GM19324 (cell line): Measurements from ENCODE around the gene OPALIN.

Experiments used
- ATAC-seq: cut with Tn5 transposase; IDR thresholded peaks from one replicate; pipeline ENCODE4 v1.9.1; 2021; ENCODE audit warnings: mild to moderate bottlenecking, moderate library complexity; ENCODE audit not compliant: unreplicated experiment, low FRiP score

The OPALIN gene, protein sequence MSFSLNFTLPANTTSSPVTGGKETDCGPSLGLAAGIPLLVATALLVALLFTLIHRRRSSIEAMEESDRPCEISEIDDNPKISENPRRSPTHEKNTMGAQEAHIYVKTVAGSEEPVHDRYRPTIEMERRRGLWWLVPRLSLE

DNA sequence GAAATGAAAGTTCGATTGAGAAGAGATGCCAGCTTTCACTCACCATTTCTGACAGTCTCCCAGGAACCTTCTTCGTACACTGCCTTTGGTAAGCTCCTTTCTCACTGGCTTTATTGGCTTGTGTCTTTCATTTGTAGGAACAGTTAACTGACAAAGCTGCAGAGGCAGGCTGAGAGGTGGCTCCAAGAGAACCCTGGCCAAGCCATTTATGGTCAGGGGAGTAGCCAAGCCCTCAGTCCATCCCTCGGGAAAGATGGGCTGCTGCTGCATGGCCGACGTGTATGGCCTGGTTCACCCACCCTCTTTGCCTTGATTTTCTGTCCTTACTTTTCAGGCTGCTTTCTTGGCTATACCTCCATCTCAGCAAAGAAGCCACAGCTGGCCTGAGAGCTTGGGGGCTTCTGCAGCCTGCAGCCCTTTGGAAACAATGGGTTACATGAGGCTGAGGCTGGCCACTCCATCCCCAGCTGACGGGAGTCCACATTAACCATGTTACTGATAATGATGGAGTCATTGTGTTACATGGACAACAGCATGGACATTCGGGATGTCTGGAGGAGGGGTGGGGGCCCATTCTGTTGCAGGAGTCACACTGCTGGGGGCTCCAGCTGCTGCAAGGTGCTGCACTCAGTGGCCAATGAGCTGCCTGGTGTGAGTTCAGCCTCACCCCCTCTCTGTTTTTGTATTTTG, at the start of gene OPALIN:
TSS of gene OPALIN (minus strand) at position 152 of the 690 bp plus-strand sequence. CDS start at position 46, 106 bp downstream.
- ATAC-seq: no peak

DNA sequence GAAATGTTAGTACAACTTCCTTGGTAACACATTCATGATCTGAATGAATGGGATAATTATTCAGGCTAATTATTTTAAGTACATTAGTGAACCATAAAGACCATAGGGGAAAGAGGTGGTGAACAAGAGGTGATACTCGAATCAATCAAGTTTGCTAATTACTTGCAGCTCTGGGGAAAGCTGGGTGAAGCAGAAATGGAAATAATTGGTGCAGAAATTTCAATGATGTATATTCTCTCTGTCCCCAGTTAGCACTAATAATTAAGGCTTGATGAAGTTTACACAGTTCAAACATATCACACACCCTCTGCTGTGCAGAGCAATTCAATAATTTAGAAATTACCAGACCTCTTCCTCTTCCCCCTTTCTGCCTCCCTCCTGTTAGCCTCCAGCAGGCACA, 49.4 kb upstream of the OPALIN start:
- no peak for ATAC-seq

DNA sequence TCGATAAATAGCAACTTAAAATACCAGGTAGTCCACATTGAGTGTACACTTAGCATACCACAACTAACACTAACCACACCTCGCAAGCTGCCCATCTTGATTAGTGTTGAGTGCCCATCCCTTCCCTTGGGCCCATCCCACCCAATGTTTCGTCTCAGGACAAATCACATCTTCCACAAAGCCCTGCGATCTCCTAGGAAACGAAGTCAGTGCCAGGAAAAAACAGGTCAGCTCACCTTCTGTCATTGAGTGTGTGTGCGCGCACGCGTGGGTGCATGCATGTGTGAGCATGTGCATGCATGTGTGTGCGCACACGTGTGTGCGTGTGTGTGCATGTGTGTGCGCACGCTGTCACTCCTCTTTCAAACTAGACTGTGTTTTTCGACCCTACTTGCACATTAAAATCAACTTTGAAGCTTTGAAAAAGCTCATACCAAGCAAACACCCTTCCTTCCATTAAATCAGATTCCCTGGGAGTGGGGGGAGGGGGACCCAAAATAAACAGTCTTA, 48.8 kb upstream of the OPALIN start:
- no peak for ATAC-seq

DNA sequence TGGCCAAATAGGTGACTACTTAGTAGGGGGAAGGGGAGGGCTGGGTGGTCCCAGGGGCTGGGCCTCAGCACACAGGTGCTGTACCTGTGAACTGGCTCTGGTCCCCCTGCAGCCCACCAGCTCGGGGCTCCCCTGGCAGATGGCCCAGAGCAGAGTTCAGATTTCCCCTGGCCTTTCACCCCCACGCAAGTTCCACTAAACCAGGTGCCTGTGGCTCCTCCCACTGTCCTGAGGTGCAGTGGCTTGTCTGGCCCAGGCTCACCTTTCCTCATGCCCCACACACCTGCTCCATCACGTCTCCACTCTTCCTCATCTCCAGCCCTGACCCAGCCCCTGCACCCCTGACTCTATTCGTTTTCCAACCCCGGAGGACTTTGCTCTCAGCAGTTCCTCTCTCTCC, 47.3 kb upstream of the OPALIN start:
- ATAC-seq: no peak

DNA sequence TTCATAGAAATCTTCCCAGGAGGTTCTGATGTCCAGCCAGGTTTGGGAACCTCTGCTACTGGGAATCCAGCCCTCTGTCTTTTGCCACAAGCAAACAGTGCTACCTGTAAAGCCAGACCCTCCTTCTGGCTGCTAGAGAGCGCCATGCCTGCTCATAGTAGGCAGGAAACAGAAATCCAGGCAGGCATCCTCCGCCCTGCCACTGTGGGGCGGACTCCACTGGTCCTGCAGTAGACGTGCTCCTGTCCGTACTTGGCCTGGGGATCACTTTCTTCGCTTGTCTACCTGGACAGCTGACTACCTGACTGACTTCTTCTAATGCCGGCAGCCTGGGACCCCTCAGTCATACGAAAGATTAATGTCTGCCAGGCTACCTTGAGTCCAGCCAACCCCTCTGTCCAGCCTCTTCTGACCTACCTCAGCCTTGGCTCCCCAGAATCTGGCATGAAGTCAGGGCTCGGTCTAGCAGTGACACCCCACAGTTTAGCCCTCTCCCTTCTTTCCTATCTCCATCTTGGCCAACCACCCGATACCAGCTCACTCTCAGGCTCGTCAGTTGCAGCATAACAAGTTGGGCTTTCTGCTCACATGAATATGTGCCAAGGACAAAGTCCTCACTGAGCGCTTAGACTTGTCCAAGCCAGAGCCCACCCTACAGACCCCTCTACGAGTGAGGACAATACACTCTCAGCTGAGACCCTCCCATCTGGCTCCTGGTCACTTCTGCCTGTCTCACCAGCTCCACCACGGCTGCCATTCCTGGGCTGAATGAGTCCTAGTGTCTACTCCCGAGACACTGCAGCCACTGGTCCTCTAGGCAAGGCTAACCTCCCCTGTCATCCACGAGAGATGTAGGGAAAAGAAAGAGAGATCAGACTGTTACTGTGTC, 43.9 kb upstream of the OPALIN start:
- no peak for ATAC-seq

DNA sequence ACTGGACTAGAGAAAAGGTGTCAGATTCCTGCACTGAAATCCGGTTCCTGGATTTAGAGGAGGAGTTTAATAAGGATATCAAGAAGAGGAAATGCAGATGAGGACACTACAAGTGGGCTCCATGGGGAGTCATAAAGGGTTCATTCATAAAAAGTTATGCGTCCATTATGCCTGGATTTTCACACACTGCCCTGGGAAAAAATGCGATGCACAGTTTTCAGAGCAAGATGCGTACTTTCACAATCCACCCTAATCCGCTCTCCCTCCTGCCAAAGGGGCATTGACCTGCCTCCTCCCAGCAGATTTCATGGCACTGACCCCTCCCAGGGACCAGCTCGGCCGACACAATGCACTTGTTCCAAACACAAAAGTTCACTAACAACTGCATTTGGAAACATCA, 42.2 kb upstream of the OPALIN start:
- no peak for ATAC-seq

DNA sequence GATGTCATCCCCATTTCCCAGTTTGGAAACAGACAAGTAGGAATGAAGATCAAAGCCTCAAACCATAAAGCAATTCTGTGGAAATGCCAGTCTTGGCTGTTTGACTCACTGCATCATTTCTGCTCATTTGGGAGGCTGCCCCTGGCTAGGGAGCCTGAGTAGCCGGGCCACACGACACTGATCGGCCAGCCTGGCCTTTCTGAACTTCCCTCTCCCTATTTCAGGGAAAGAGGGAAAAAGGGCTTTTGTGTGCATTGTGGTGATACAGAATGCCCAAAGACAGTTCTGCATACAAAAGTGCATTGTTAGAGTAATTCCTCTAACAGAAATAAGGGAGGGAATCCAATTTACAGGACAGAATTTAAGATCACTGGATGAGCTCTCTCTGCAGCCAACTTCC, 41.7 kb upstream of the OPALIN start:
- no peak for ATAC-seq

DNA sequence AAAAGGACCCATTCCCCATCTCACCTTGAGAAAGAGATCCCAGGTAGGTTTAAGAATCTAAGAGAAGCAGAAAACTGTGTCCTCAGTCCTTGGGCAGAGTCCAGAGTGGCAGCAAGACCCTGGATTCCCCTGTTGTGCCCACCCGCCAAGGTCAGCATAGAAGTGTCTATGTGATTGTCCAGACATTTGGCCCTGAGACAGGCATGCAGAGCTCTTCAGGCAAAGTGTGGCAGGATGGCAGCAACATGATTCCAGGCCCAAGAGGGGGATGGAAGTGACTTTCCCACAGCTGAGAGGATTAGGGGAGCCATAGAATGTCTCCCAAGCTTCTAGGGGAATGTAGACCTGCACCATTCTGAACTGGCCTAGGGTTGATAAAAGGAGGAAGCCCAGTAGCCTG, 39.1 kb upstream of the OPALIN start:
- no peak for ATAC-seq

DNA sequence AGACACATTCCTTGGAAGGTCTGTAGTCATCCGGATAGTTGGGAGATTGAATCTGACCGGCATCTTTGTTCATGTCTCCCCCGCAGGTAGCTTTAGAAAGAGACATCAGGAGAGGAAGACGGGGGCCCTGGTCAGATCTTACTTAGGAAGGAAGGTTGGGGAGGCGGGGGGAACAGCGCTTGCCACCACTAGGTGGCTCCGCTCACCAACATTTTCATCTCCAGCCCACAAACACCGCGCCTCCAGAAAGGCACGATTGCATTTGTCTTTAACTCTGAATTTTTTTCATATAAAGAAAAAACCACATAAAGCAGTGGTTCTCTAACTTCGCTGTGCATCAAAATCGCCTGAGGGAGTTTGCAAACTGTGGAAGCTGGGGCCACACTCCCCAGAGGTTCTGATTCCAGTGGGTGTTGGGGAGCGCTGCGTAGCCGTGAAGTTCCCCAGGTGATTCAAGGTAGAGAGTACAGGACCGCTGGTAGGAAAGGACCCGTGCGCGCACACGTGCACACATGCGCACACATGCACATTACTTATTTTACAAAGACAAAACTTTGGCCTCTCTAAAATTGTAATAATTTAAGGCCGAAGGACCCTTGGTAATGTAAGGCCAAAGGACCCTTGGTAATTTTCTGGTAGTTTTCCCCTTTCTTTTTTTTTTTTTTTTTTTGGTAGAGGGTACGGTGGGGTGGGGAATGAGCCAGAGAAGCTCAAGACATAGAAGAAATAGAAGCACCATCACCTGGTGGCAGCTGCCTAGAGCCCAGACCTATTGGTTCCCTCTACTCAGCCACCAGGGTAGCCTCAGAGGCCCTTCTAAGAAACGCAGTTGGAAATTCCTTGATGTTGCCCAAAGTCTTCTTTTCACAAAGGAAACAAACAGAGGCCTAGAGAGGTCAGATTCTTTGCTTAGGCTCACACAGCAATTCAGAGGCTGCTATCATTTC, 37.4 kb upstream of the OPALIN start:
- no peak for ATAC-seq

DNA sequence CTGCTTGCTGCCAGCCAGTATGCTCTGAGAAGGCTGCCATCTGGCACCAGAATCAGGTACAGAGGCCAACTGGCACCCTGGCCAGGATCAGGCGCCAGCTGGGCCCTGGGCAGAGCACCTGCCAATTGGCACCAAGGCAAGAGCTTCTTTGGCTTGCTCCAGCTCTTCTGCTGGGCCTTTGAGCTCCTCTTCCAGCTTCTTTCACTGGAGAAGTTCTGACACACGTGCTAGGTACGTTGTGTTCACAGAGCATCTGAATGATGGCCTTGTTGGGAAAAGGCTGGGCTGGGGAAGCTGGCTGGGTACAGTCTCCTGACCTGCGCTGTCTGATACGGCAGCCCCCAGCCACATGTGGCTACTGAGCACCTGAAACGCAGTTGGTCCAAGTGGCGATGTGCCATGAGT, 31.7 kb upstream of the OPALIN start:
- ATAC-seq: no peak

DNA sequence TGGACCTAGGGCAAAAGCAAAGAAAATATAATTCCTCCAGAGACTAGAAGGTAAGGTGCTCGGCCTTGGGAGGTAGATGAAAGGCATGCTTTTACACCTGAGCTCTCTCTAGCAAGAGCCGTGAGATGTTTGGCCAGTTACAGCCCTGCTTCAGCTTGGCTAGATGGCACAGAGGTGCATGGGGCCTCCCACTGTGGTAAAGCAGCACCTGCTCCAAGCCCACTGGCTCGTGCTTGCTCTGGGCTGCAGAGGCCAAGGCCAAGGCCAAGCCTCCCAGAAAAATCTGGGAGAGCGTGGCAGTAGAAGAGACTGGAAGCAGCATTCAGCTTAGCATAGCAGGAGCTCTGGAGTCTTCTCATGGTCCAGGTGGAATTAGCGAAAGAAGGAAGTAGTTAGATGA, 31.0 kb upstream of the OPALIN start:
- ATAC-seq: no peak

DNA sequence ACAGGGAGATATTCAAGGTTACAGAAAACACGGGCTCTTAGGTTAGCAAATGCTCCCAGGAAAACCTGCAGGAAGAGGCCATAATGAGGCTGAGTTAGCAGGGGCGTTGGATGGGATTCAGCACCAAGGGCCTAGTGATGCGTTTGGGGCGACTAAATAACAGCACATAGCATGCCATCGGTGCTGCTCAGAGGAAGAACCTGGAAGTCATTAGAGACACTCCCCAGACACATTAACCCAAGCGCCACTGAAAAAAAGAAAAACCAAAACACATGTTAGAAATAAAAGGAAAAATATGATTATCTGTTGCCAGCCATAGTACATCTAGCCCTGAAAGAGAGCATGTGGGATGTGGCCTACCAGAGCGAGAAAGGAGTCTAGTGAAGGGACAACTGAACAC, 28.8 kb upstream of the OPALIN start:
- ATAC-seq: no peak

DNA sequence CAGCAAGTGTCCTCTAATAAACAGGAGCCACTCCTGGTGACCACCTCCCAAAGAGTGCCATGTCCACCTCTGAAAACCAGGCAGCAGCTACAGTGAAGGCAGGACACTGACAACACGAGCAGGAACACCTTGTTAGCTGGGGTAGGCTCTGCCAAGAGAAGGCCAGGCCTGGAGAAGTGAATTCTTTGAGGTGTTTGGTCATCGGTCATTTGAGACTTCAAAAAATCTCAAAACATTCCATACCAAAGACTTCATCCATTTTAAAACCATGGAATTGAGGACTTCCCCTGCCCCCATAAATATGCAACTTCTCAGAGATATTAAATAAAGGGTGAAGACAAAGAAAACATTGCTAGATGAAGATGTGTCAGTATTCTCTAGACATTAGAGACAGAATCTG, 28.4 kb upstream of the OPALIN start:
- ATAC-seq: no peak

DNA sequence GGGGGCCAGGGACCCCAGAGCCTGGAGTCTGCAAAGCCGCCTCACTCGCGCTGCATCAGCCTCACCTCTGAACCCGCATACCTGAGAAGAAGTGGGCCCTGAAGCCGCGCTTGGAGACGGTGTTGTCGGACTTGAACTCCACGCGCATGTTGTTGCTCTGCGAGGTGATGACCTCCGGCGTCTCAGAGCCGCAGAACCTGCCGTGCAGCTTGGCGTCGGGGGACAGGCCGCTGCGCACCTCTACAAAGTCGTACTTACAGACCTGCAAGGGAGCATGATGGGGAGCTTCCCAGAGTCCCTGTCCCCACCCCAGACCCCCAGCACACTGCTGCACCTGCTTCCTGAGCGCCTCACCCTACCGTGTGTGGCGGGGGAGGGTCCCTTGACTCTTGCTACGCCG, 25.7 kb upstream of the OPALIN start:
- no peak for ATAC-seq

DNA sequence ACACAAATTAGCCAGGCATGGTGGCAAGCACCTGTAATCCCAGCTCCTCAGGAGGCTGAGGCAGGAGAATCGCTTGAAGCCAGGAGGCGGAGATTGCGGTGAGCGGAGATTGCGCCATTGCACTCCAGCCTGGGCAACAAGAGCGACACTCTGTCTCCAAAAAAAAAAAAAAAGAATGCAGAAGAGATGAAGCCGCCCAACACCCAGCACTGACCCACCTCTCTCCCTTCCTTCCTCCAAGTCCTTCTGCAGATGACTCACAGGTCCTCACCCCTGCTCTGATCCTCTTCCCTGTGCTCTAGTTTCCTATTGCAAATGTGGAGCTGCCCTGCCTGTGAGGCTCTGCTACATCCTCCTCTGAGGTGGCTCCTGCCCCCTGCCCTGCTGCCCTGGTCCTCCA, 22.0 kb upstream of the OPALIN start:
- ATAC-seq: no peak

DNA sequence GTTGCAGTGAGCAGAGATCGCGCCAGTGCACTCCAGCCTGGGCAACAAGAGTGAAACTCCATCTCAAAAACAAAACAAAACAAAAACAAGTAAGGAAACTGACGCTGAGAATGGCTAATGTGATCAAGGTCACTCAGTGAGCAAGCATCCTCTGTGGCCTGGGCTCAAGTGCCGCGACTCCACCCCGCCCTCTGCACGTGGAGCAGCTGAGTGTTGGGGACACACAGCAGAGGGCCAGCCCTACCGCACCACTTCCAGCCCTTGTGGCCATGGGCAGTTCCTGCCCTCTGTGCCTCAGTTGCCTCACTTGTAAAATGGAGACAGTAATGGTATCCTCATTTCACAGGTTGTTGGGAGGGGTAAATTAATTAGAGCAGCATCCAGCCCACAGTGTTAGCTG, 21.0 kb upstream of the OPALIN start:
- ATAC-seq: no peak

DNA sequence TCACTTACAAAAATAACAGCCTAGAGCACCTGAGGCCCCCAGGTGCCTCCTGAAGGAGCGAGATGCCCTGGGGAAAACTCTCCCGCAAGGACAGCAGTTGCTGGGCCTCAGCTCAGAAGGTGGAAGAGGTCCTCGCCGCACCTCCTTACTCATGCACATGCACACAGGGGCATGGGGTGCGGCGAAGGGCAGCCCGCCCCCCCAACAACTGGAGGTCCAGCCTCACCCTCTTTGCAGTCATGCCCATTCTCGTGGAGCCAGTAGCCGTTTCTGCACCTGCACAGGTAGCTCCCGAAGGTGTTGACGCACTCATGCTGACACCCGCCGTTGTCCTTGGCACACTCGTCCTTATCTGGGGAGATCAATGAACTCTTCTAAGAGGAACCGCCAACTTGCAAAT, 19.9 kb upstream of the OPALIN start:
- no peak for ATAC-seq

DNA sequence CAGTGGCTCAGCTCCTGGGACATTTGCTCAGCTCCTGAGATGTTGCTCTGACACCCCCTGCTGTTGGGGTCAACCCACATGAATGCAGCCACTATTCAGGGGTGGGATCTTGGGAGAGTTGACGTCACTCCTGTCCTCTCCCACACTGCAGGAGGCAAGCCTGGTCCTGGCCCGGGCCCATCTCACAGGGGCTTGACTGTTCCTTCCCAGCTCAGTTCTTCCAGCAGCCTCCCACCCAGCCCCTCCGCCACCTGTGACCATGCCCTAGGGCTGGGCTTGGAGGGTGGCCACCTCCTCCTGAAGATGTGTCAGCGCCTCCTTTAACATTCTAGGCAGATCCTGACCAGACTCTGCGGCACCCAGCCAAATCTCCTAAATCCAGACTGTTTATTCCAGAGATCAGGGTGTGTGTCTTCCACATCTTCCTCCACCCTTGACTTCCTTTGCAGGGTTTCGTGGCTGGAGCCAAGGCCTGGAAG, 19.1 kb upstream of the OPALIN start:
- ATAC-seq: no peak

DNA sequence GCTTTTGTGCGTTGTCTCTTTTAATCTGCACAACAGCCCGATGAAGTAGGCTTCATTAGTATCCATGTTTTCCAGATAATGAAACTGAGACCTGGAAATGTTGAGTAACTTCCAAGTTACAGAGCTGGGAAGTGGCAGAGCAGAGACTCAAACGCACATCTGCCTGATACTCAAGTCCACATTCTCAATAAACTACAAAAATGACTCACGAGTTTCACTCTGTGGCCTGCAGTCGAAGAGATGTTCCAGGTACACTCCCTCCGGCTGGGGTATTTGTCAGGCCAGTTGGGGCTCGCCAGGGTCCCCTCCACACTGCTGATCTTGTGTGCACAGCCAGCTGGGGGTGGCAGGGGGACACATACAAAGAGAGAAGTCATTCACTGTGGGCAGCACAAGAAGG, 17.7 kb upstream of the OPALIN start:
- no peak for ATAC-seq
